GM21723 (cell line): Measurements from ENCODE around the gene LRRC15.

Source experiments
- ATAC-seq: cut with Tn5 transposase; IDR thresholded peaks from one replicate; pipeline ENCODE4 v1.9.1; 2021; ENCODE audit warnings: mild to moderate bottlenecking, moderate library complexity; ENCODE audit not compliant: unreplicated experiment

Gene LRRC15

GRCh38 chr3:194305356-194306108, 64.0 kb downstream of the LRRC15 start:
- no peak for ATAC-seq
